PC-9 (cell line): ENCODE results near the gene UTY. TPM values are rescaled to one million over a fixed set of nuclear protein-coding genes. Genes with fewer than 3 reads are reported as not detected.

Source experiments
- BruUV-seq: library from RNA; stranded (reverse); fragments of 400-500 nt; replicated peaks from 2 replicates; lab custom pipeline; 2021; lab: Mats Ljungman, UMichigan
- CTCF ChIA-PET: fragments of 300-600 bp; sonication (Branson Sonifier 250); formaldehyde crosslinking; loops from one replicate; lab custom pipeline; 2022; ENCODE audit warnings: antibody characterized with exemption; lab: Charles Lee
- POLR2A ChIA-PET: fragments of 300-600 bp; sonication (Branson Sonifier 250); formaldehyde crosslinking; loops from one replicate; lab custom pipeline; 2022; ENCODE audit warnings: antibody characterized with exemption; ENCODE audit not compliant: unreplicated experiment; lab: Charles Lee
- DNase-seq, 2 experiments: peaks; one replicate each; pipeline versions ENCODE4 v3.0.0 to v3.0.0-alpha.2; 2015 to 2022; ENCODE audit warnings: mixed read lengths in 1 of 2
- H2AFZ ChIP-seq: fragments of 200-600 bp; sonication (generic); 2 replicates; pipeline ENCODE4 v1.8.1; 2017; ENCODE audit warnings: antibody characterized with exemption
- H3F3A ChIP-seq: fragments of 200-600 bp; sonication (generic); 2 replicates; pipeline ENCODE4 v1.8.1; 2017; ENCODE audit warnings: antibody characterized with exemption, mild to moderate bottlenecking, low read depth; ENCODE audit not compliant: insufficient read depth
- H3K27ac ChIP-seq: fragments of 200-600 bp; sonication (generic); 2 replicates; pipeline ENCODE4 v1.6.1; 2016; ENCODE audit warnings: mixed run types
- H3K27me3 ChIP-seq: fragments of 200-600 bp; sonication (generic); 2 replicates; pipeline ENCODE4 v1.6.1; 2016; ENCODE audit warnings: low read depth, mixed run types; ENCODE audit not compliant: insufficient read depth
- H3K36me3 ChIP-seq: fragments of 200-600 bp; sonication (generic); 2 replicates; pipeline ENCODE4 v1.6.1; 2016; ENCODE audit warnings: low read depth, mixed run types
- H3K4me1 ChIP-seq: fragments of 200-600 bp; sonication (generic); replicated peaks from 2 replicates; pipeline ENCODE4 v1.6.1; 2016; ENCODE audit warnings: mixed run types; ENCODE audit not compliant: insufficient read depth
- H3K4me2 ChIP-seq: fragments of 200-600 bp; sonication (generic); 2 replicates; pipeline ENCODE4 v1.6.1; 2017; ENCODE audit warnings: mixed run types
- H3K4me3 ChIP-seq: fragments of 200-600 bp; sonication (generic); 2 replicates; pipeline ENCODE4 v1.6.1; 2016; ENCODE audit warnings: mixed run types
- H3K79me2 ChIP-seq: fragments of 200-600 bp; sonication (generic); 2 replicates; pipeline ENCODE4 v1.6.1; 2017; ENCODE audit warnings: low read depth, mixed run types
- H3K9me2 ChIP-seq: fragments of 200-600 bp; sonication (generic); 2 replicates; pipeline ENCODE4 v1.8.1; 2017; ENCODE audit warnings: mild to moderate bottlenecking; ENCODE audit not compliant: insufficient read depth
- H3K9me3 ChIP-seq: fragments of 200-600 bp; sonication (generic); 2 replicates; pipeline ENCODE4 v1.8.1; 2016; ENCODE audit warnings: low read depth; ENCODE audit not compliant: insufficient read depth
- H4K20me1 ChIP-seq: fragments of 200-600 bp; sonication (generic); 2 replicates; pipeline ENCODE4 v1.8.1; 2017; ENCODE audit not compliant: insufficient read depth
- CTCF ChIP-seq: fragments of 200-600 bp; sonication (generic); conservative IDR thresholded peaks from 2 replicates; pipeline ENCODE4 v1.6.1; 2017; ENCODE audit warnings: mixed run types, antibody characterized with exemption, mild to moderate bottlenecking, moderate library complexity
- EZH2 ChIP-seq: fragments of 200-600 bp; sonication (generic); IDR thresholded peaks from 2 replicates; pipeline ENCODE4 v1.8.0; 2017; ENCODE audit warnings: antibody characterized with exemption, low read depth
- intact Hi-C: fragments of 100-400 bp; cut with micrococcal nuclease; formaldehyde crosslinking; loops from one replicate; pipeline ENCODE4 v1.10.0; 2022; ENCODE audit not compliant: unreplicated experiment
- total RNA-seq: library from RNA; stranded (reverse); gene quantifications from 2 replicates; pipeline ENCODE4 v1.2.3, GENCODE V29; 2021

UTY gene
- total RNA-seq, 1 experiment from 2014 or later = not detected

GRCh38 chrY:13227354-13227953, 252.4 kb downstream of the UTY start:
- Histone ChIP-seq H3K36me3 (no peaks in the 10 kb centered on the region), H4K20me1 (no peaks in the 10 kb centered on the region), H3K9me2 (no peaks in the 10 kb centered on the region), H3K4me3 (no peak overlapping the region), H3K4me1 (no peaks in the 10 kb centered on the region), H3K9me3 (no peaks in the 10 kb centered on the region), H3K27ac (no peak overlapping the region), H3K79me2 (no peaks in the 10 kb centered on the region), H3K27me3 (no peaks in the 10 kb centered on the region), H3K4me2 (no peak overlapping the region), H2AFZ (no peak overlapping the region), H3F3A (no peaks in the 10 kb centered on the region)
- POLR2A ChIA-PET = no interaction called here
- BruUV-seq = no TSS peak
- intact Hi-C loops = no loop called here
- CTCF ChIA-PET = no interaction called here
- no peak for TF ChIP-seq CTCF
- TF ChIP-seq EZH2 = no peak
- DNase-seq = no peak

- H2AFZ ChIP-seq = no peak overlapping the region
- no peak overlapping the region for H3K27ac ChIP-seq
- intact Hi-C loops = no loop called here
- no peak overlapping the region for H3K4me2 ChIP-seq
- no peaks in the 10 kb centered on the region for H4K20me1 ChIP-seq
- no TSS peak for BruUV-seq
- no peaks in the 10 kb centered on the region for H3K9me2 ChIP-seq
- H3K4me1 ChIP-seq = no peaks in the 10 kb centered on the region
- CTCF ChIA-PET = no interaction called here
- H3F3A ChIP-seq = no peaks in the 10 kb centered on the region
- DNase-seq = no peak
- no peaks in the 10 kb centered on the region for H3K79me2 ChIP-seq
- TF ChIP-seq CTCF = no peak
- no peak for TF ChIP-seq EZH2
- H3K27me3 ChIP-seq = no peaks in the 10 kb centered on the region
- no peaks in the 10 kb centered on the region for H3K9me3 ChIP-seq
- H3K36me3 ChIP-seq = no peaks in the 10 kb centered on the region
- no peak overlapping the region for H3K4me3 ChIP-seq
- POLR2A ChIA-PET = no interaction called here
Observed at GRCh38 chrY:13210961-13211646, 268.7 kb downstream of the UTY start.

GRCh38 chrY:13205214-13205613, 274.6 kb downstream of the UTY start:
- POLR2A ChIA-PET = no interaction called here
- Histone ChIP-seq H3K79me2 (no peaks in the 10 kb centered on the region), H3K36me3 (no peaks in the 10 kb centered on the region), H3F3A (no peaks in the 10 kb centered on the region), H3K4me1 (no peaks in the 10 kb centered on the region), H3K4me2 (no peak overlapping the region), H4K20me1 (no peaks in the 10 kb centered on the region), H3K27ac (no peak overlapping the region), H2AFZ (no peak overlapping the region), H3K9me2 (no peaks in the 10 kb centered on the region), H3K27me3 (no peaks in the 10 kb centered on the region), H3K4me3 (no peak overlapping the region), H3K9me3 (no peaks in the 10 kb centered on the region)
- DNase-seq = no peak
- intact Hi-C loops = no loop called here
- BruUV-seq = no TSS peak
- TF ChIP-seq CTCF (no peak), EZH2 (no peak)
- CTCF ChIA-PET = no interaction called here

Other genes starting within 250 kb of the UTY start
- gene TMSB4Y, start 223.9 kb upstream of the UTY start, total RNA-seq = not detected in 2 replicates